ENCODE results near the gene TANGO6.
"Not testable (repeated sequence)": the region's sequence is repeated elsewhere in the genome, so short reads cannot be mapped to it uniquely, and the experiment has no call there.

The TANGO6 gene

DNA sequence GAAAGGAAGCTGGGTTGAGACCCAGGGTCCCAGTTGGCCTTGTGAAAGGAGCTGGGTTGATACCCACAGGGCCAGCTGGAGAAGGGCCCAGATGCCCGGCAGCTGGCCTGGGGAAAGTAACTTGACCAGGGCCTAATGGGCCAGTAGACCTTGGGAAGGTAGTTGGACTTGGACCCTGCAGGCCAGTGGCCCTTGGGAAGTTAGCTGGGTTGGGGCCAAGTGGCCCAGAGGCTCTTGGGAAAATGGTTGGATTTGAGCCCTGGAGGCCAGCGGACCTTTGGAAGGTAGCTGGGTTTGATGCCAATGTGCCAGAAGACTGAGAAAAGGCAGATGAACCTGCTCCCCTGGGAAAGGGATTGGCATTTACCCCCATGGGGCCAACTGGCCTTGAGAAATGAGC is 275.7 kb downstream of the TANGO6 start:
- no peak overlapping the region for H3K9ac ChIP-seq (ENCODE audit: low read depth, low read length)
- peaks cover 46% of the 10 kb centered on the region for H3K36me3 ChIP-seq (ENCODE audit: insufficient read depth, low read length)
- H3K4me1 ChIP-seq (ENCODE audit: control insufficient read depth, insufficient read depth, low read length), result no peaks in the 10 kb centered on the region
- H3K27me3 ChIP-seq (ENCODE audit: control insufficient read depth, insufficient read depth, low read length), result no peaks in the 10 kb centered on the region
- no peak overlapping the region for H3K4me3 ChIP-seq (ENCODE audit: low read length)
- no peak overlapping the region for H3K4me2 ChIP-seq (ENCODE audit: low read length)
- no peaks in the 10 kb centered on the region for H3K9me3 ChIP-seq (replicated peaks; ENCODE audit: low read length)

DNA sequence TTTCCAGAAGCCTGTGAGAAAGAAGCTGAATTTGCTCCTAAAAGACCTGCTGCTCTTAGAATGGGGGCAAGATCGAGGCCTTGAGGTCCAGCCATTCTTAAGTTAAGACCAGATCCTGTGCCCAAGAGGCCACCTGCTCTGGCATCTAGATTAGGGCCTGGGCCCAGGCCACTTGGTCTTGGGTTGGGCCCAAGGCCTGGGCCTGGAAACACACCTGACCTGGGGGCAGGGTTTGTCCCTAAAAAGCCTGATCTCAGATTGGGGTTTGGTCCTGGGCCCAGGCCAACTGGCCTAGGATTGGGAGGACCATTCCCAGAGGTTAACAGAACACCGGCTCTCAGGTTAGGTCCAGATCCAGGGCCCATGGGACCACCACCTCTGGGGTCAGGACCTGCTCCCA is 276.2 kb downstream of the TANGO6 start:
- Histone ChIP-seq H3K9me3 (replicated peaks; ENCODE audit: low read length) (no peaks in the 10 kb centered on the region), H3K27me3 (ENCODE audit: control insufficient read depth, insufficient read depth, low read length) (no peaks in the 10 kb centered on the region), H3K4me2 (ENCODE audit: low read length) (no peak overlapping the region), H3K4me1 (ENCODE audit: control insufficient read depth, insufficient read depth, low read length) (no peaks in the 10 kb centered on the region), H3K4me3 (ENCODE audit: low read length) (no peak overlapping the region), H3K36me3 (ENCODE audit: insufficient read depth, low read length) (peaks cover 40% of the 10 kb centered on the region), H3K9ac (ENCODE audit: low read depth, low read length) (no peak overlapping the region)

DNA sequence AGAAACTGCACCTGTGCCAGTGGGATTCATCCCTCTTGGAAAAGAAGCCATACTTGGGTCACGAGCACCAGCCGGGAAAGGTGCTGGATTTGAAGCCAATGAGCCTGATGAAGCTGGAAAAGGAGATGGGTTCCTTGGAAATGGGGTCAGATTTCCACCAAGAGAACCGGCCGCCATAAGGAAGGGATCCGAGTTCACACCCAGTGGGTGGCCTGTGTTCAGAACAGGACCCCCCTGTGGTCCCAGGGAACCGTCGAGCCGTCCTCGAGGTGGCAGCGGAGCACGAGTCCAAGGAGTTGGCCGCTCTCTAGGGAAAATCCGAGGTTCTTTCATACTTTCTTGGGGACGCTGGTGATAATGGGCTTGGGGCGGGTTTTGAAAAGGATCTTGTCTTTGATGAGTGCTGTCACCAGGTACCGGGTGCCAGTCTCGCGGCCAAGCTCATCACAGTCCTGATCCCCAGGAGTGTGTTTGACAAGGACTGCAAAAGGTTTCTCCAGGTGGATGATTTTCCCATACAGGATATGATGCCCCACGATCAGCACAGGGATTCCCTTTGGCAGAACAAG is 276.8 kb downstream of the TANGO6 start:
- Histone ChIP-seq H3K9me3 (replicated peaks; ENCODE audit: low read length) (no peaks in the 10 kb centered on the region), H3K9ac (ENCODE audit: low read depth, low read length) (no peak overlapping the region), H3K4me3 (ENCODE audit: low read length) (no peak overlapping the region), H3K4me2 (ENCODE audit: low read length) (no peak overlapping the region), H3K27me3 (ENCODE audit: control insufficient read depth, insufficient read depth, low read length) (no peaks in the 10 kb centered on the region), H3K4me1 (ENCODE audit: control insufficient read depth, insufficient read depth, low read length) (no peaks in the 10 kb centered on the region), H3K36me3 (ENCODE audit: insufficient read depth, low read length) (peaks cover 35% of the 10 kb centered on the region)

DNA sequence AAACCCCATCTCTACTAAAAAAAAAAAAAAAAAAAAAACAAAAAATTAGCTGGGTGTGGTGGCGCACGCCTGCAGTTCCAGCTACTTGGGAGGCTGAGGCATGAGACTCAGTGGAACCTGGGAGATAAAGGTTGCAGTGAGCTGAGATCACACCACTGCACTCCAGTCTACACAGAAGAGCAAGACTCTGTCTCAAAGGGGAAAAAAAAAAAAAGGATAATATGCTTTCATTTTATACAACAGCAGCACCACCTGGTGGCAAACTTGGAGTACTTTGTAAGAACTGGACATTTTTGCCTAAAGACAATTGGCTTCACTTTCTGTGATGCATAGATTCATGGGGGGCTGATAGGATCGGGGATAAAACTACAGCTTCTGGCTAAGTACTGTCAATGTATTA is 280.6 kb downstream of the TANGO6 start:
- no peak overlapping the region for H3K4me3 ChIP-seq (ENCODE audit: low read length)
- H3K27me3 ChIP-seq (ENCODE audit: control insufficient read depth, insufficient read depth, low read length), result no peaks in the 10 kb centered on the region
- no peak overlapping the region for H3K9ac ChIP-seq (ENCODE audit: low read depth, low read length)
- H3K4me1 ChIP-seq (ENCODE audit: control insufficient read depth, insufficient read depth, low read length), result no peaks in the 10 kb centered on the region
- no peak overlapping the region for H3K4me2 ChIP-seq (ENCODE audit: low read length)
- no peaks in the 10 kb centered on the region for H3K9me3 ChIP-seq (replicated peaks; ENCODE audit: low read length)
- H3K36me3 ChIP-seq (ENCODE audit: insufficient read depth, low read length), result peaks cover 26% of the 10 kb centered on the region

DNA sequence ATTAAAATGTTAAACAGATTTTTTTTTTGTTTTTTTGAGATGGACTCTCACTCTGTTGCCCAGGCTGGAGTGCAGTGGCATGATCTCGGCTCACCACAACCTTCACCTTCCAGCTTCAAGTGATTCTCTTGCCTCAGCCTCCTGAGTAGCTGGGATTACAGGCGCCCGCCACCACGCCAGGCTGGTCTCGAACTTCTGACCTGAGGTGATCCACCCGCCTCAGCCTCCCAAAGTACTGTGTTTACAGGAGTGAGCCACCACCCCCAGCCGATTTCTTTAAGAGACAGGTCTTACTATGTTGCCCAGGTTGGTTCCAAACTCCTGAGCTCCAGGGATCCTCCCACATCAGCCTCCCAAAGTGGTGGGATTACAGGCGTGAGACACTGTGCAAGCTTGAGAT is 281.1 kb downstream of the TANGO6 start:
- peaks cover 24% of the 10 kb centered on the region for H3K36me3 ChIP-seq (ENCODE audit: insufficient read depth, low read length)
- H3K4me1 ChIP-seq (ENCODE audit: control insufficient read depth, insufficient read depth, low read length), result not testable (repeated sequence)

DNA sequence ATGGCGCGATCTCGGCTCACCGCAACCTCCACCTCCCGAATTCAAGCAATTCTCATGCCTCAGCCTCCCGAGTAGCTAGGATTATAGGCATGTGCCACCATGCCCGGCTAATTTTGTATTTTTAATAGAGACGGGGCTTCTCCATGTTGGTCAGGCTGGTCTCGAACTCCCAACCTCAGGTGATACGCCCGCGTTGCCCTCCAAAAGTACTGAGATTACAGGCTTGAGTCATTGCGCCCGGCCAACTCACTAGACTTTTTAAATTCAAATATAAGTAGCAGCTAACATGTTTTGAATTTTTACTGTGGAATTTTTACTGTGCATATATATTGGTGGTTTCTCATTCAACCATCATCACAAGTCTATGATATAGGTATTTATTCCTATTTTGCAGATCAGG is 281.6 kb downstream of the TANGO6 start:
- not testable (repeated sequence) for H3K4me3 ChIP-seq (ENCODE audit: low read length); H3K9me3 ChIP-seq (replicated peaks; ENCODE audit: low read length); H3K9ac ChIP-seq (ENCODE audit: low read depth, low read length); H3K4me2 ChIP-seq (ENCODE audit: low read length); H3K4me1 ChIP-seq (ENCODE audit: control insufficient read depth, insufficient read depth, low read length); H3K27me3 ChIP-seq (ENCODE audit: control insufficient read depth, insufficient read depth, low read length)
- peaks cover 22% of the 10 kb centered on the region for H3K36me3 ChIP-seq (ENCODE audit: insufficient read depth, low read length)

More for the DNA sequence above, 281.1 kb downstream of the TANGO6 start:
- not testable (repeated sequence) for H3K4me3 ChIP-seq (ENCODE audit: low read length); H3K9me3 ChIP-seq (replicated peaks; ENCODE audit: low read length); H3K4me2 ChIP-seq (ENCODE audit: low read length); H3K27me3 ChIP-seq (ENCODE audit: control insufficient read depth, insufficient read depth, low read length); H3K9ac ChIP-seq (ENCODE audit: low read depth, low read length)

DNA sequence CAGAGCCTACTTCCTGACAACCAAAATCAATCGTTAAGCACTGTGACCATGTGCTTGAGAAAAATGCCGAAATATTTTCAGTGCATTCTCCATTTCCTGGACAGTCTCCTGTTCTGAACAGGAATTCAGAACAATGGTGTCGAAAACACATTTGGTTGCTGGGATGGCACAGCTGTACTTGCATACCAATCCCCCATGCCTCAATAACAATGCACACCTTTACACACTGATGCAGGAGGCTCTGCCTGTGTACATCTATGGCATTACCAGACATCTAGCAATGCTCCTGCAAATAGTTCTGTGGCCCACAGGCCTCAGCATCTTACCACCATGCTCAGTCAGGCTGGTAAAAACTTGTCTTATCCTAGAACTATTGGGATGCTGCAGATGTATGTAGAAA is 282.9 kb downstream of the TANGO6 start:
- H3K4me2 ChIP-seq (ENCODE audit: low read length), result no peak overlapping the region
- H3K9ac ChIP-seq (ENCODE audit: low read depth, low read length), result no peak overlapping the region
- H3K36me3 ChIP-seq (ENCODE audit: insufficient read depth, low read length), result peaks cover 9% of the 10 kb centered on the region
- H3K9me3 ChIP-seq (replicated peaks; ENCODE audit: low read length), result no peaks in the 10 kb centered on the region
- no peaks in the 10 kb centered on the region for H3K27me3 ChIP-seq (ENCODE audit: control insufficient read depth, insufficient read depth, low read length)
- H3K4me1 ChIP-seq (ENCODE audit: control insufficient read depth, insufficient read depth, low read length), result peaks cover 9% of the 10 kb centered on the region
- H3K4me3 ChIP-seq (ENCODE audit: low read length), result no peak overlapping the region

DNA sequence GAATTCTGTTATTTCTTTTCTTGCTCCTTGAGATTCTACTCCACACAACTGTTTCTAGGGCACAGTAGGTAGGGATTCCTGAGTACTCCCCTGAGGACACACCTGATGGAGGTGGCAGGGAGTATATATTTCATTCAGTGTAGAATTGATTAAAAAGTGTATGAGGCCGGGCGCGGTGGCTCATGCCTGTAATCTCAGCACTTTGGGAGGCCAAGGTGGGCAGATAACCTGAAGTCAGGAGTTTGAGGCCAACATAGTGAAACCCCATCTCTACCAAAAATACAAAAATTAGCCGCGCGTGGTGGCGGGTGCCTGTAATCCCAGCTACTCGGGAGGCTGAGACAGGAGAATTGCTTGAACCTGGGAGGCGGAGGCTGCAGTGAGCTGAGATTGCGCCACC is 283.5 kb downstream of the TANGO6 start:
- H3K27me3 ChIP-seq (ENCODE audit: control insufficient read depth, insufficient read depth, low read length); H3K36me3 ChIP-seq (ENCODE audit: insufficient read depth, low read length); H3K9ac ChIP-seq (ENCODE audit: low read depth, low read length); H3K4me2 ChIP-seq (ENCODE audit: low read length); H3K9me3 ChIP-seq (replicated peaks; ENCODE audit: low read length); H3K4me3 ChIP-seq (ENCODE audit: low read length); H3K4me1 ChIP-seq (ENCODE audit: control insufficient read depth, insufficient read depth, low read length): not testable (repeated sequence)

DNA sequence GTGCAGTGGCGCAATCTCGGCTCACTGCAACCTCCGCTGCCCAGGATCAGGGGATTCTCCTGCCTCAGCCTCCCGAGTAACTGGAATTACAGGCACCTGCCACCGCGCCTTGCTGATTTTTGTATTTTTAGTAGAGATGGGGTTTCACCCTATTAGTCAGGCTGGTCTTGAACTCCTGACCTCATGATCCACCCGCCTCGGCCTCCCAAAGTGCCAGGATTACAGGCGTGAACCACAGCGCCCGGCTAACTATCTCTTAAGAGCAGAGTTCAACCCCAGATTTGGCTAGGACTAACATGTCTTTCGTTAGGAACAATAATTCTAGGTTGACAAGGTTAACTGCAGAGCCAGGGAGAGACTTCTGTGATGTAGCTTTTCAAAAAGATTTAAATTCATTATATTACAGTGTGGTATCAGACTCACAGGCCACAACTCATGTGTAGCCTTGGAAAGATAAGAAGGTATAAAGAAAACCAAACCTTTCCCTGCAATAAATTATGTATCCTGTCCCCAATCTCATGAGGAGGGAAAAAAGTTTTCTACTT is 284.7 kb downstream of the TANGO6 start:
- no peak overlapping the region for H3K4me2 ChIP-seq (ENCODE audit: low read length)
- H3K4me1 ChIP-seq (ENCODE audit: control insufficient read depth, insufficient read depth, low read length), result peaks cover 9% of the 10 kb centered on the region
- H3K4me3 ChIP-seq (ENCODE audit: low read length), result no peak overlapping the region
- H3K9ac ChIP-seq (ENCODE audit: low read depth, low read length), result no peak overlapping the region
- no peaks in the 10 kb centered on the region for H3K9me3 ChIP-seq (replicated peaks; ENCODE audit: low read length)
- H3K27me3 ChIP-seq (ENCODE audit: control insufficient read depth, insufficient read depth, low read length), result no peaks in the 10 kb centered on the region
- H3K36me3 ChIP-seq (ENCODE audit: insufficient read depth, low read length), result peaks cover 7% of the 10 kb centered on the region

DNA sequence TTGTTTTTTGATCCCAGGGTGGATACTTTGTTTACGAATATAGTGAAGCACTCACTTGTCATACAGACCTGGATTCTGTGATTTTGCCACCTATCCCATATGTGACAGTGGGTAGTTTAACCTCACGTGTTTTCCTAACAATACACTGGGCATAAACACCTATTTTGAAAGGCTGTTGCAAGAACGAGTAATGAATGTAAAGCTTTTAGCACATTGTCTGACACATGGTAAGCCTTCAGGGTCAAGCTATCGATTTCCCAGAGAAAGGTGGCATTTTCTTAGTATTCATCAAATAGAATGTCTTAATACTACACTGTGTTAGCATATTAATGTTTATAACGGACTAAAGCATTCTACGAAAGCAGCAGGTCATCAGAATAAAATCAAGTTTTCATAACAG is 287.1 kb downstream of the TANGO6 start:
- peak overlapping the region; percentile 95 for H3K4me3 ChIP-seq (ENCODE audit: low read length)
- H3K36me3 ChIP-seq (ENCODE audit: insufficient read depth, low read length), result peaks cover 7% of the 10 kb centered on the region
- peak overlapping the region; percentile 88 for H3K4me2 ChIP-seq (ENCODE audit: low read length)
- H3K9ac ChIP-seq (ENCODE audit: low read depth, low read length), result peak overlapping the region; percentile 30
- no peaks in the 10 kb centered on the region for H3K9me3 ChIP-seq (replicated peaks; ENCODE audit: low read length)
- no peaks in the 10 kb centered on the region for H3K27me3 ChIP-seq (ENCODE audit: control insufficient read depth, insufficient read depth, low read length)
- peaks cover 21% of the 10 kb centered on the region for H3K4me1 ChIP-seq (ENCODE audit: control insufficient read depth, insufficient read depth, low read length)

DNA sequence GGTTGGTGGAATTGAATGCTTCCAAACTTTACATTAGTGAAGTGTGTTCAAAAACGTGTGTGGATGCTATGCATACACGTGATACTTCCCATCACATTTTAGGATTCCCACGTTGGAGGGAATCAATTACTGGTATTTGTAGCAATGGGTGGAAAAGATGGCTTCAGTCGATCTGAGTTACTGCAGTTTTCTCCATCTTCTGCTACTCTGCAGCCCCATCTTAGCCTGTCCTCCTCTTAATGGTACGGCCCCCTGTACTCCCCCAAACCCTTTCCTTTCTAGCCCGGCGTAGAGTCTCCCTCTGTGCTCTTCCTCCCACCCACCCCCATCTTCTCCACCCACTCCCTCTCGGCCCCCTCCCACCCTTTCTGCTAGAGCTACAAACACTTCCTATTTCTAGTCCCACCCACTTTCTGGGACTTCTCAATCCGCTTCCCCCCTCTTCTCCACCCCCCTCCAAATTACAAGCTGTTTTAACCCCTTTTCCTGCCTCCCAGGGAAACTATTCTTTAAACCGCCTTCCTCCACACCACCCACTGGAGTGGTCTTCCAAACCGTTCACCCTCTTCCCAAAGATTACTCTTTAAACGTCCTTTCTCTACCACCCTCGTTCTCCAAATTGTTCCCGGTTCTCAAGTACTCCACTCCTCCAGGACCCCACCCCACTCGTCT is 288.0 kb downstream of the TANGO6 start:
- H3K9me3 ChIP-seq (replicated peaks; ENCODE audit: low read length), result no peaks in the 10 kb centered on the region
- H3K9ac ChIP-seq (ENCODE audit: low read depth, low read length), result peak overlapping the region; percentile 100
- H3K27me3 ChIP-seq (ENCODE audit: control insufficient read depth, insufficient read depth, low read length), result no peaks in the 10 kb centered on the region
- H3K36me3 ChIP-seq (ENCODE audit: insufficient read depth, low read length), result peaks cover 8% of the 10 kb centered on the region
- H3K4me2 ChIP-seq (ENCODE audit: low read length), result peak overlapping the region; percentile 88
- H3K4me3 ChIP-seq (ENCODE audit: low read length), result peak overlapping the region; percentile 95
- peaks cover 21% of the 10 kb centered on the region for H3K4me1 ChIP-seq (ENCODE audit: control insufficient read depth, insufficient read depth, low read length)

DNA sequence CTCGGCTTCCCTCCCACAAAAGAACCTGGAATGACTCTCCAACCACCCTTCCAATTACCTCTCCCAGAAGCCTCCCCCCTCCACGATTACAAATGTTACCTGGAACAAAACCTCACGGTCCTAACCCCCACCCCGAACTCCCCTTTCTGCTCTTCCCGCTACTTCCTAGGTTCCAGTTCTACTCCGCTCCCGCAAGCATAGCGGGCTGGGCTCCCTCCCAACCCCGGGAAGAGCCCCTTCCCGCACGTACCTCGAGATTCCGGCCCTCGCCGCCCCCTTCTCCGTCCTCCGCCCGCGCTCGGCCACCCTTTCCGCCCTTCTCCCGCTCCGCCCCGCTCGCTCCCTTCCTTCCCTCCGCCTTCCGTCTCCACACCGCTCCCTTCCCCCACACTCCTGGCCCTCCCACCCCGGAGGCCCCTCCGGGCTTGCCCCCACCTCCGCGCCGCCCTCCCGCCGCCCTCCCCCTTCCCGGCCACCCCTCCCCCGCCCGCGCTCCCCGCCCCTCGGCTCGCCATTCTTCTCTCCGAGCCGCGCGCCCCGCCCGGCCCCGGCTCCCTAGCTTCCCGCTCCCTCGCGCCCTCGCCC is 288.6 kb downstream of the TANGO6 start:
- Histone ChIP-seq H3K36me3 (ENCODE audit: insufficient read depth, low read length) (peaks cover 14% of the 10 kb centered on the region), H3K9me3 (replicated peaks; ENCODE audit: low read length) (no peaks in the 10 kb centered on the region), H3K4me1 (ENCODE audit: control insufficient read depth, insufficient read depth, low read length) (peaks cover 21% of the 10 kb centered on the region), H3K4me3 (ENCODE audit: low read length) (peak overlapping the region; percentile 95), H3K9ac (ENCODE audit: low read depth, low read length) (peak overlapping the region; percentile 100), H3K4me2 (ENCODE audit: low read length) (peak overlapping the region; percentile 88), H3K27me3 (ENCODE audit: control insufficient read depth, insufficient read depth, low read length) (no peaks in the 10 kb centered on the region)
